ENCODE results near the gene DAPK1. TPM values are rescaled to one million over a fixed set of nuclear protein-coding genes. Genes with fewer than 3 reads are reported as not detected.

DAPK1 gene
- polyA plus RNA-seq, 2 of the 4 experiments (the other 2 are of a cell fraction) = 55.2 to 67.2 TPM

- TF ChIP-seq USF2 (IDR thresholded peaks at IDR 0.05) (no peak), HEYL (CRISPR knock-in tag; IDR thresholded peaks at IDR 0.05) (no peak)
These were observed 82.3 kb downstream of the DAPK1 start (continued) for GRCh38 chr9:87579781-87580541.

GRCh38 chr9:87580941-87581438, 83.3 kb downstream of the DAPK1 start:
- TF ChIP-seq JUN (IDR thresholded peaks at IDR 0.05) (no peak), BHLHE40 (IDR thresholded peaks at IDR 0.05; ENCODE audit: low read depth, low read length) (no peak), EHF (CRISPR knock-in tag; IDR thresholded peaks at IDR 0.05) (no peak), HEYL (CRISPR knock-in tag; IDR thresholded peaks at IDR 0.05) (no peak), HES2 (IDR thresholded peaks at IDR 0.05) (no peak)

GRCh38 chr9:87581513-87581912, 83.8 kb downstream of the DAPK1 start:
- 86% methylated on average over 3 of the region's 3 CpGs for WGBS (ENCODE audit: missing lambda C conversion rate)
- no peaks in the 10 kb centered on the region for H3K9me3 ChIP-seq
- ChIA-PET CTCF (interaction anchor here (0.6 to 0.7 kb wide), 2 partner anchors 16 to 83 kb away, joined by 3 read pairs; no protein-coding TSS in a partner anchor), POLR2A (no interaction called here)
- no peak overlapping the region for H3K4me2 ChIP-seq
- H3K4me3 ChIP-seq = no peak overlapping the region
- FAIRE-seq (no peak), ATAC-seq (no peak), DNase-seq (ENCODE audit: low read depth in 1 of 2, low spot score in 1 of 2) (no peak)
- no peak overlapping the region for H3K27ac ChIP-seq
- TF ChIP-seq NPAS2 (CRISPR knock-in tag; IDR thresholded peaks at IDR 0.05; ENCODE audit: borderline replicate concordance) = no peak
- no peak for TF ChIP-seq KDM1A (IDR thresholded peaks at IDR 0.05; ENCODE audit: low read depth)
- no peak for TF ChIP-seq E2F6 (IDR thresholded peaks at IDR 0.05; ENCODE audit: borderline replicate concordance, low read depth)
- TF ChIP-seq ZC3H11A (IDR thresholded peaks at IDR 0.05) = no peak
- TF ChIP-seq EP300 (IDR thresholded peaks at IDR 0.05) = no peak
- TF ChIP-seq RAD21 (conservative IDR thresholded peaks at IDR 0.05 in 1 of 2, IDR thresholded peaks at IDR 0.05 in 1 of 2) = no peak
- no peak for TF ChIP-seq JUNB (IDR thresholded peaks at IDR 0.05)
- no peak for TF ChIP-seq ZSCAN20 (CRISPR knock-in tag; IDR thresholded peaks at IDR 0.05)
- H3K4me1 ChIP-seq = peaks cover 38% of the 10 kb centered on the region

More at GRCh38 chr9:87580941-87581438, 83.3 kb downstream of the DAPK1 start:
- no peak overlapping the region for H3K27ac ChIP-seq
- FAIRE-seq (no peak), DNase-seq (ENCODE audit: low read depth in 1 of 2, low spot score in 1 of 2) (no peak), ATAC-seq (no peak)
- no peak overlapping the region for H3K4me3 ChIP-seq
- peaks cover 33% of the 10 kb centered on the region for H3K4me1 ChIP-seq
- no peak overlapping the region for H3K4me2 ChIP-seq
- POLR2A ChIA-PET = no interaction called here
- CTCF ChIA-PET = interaction anchor here (0.6 to 1.7 kb wide), 4 partner anchors 10 to 83 kb away, joined by 3 to 5 read pairs (median 3); no protein-coding TSS in a partner anchor
- H3K9me3 ChIP-seq = no peaks in the 10 kb centered on the region
- 96% methylated on average over 10 of the region's 10 CpGs for WGBS (ENCODE audit: missing lambda C conversion rate)

- Histone ChIP-seq H3K9me3 (no peaks in the 10 kb centered on the region), H3K4me2 (no peak overlapping the region), H3K4me1 (peaks cover 41% of the 10 kb centered on the region), H3K27ac (no peak overlapping the region), H3K4me3 (no peak overlapping the region)
- ATAC-seq (no peak), DNase-seq (ENCODE audit: low read depth in 1 of 2, low spot score in 1 of 2) (no peak), FAIRE-seq (no peak)
- CTCF ChIA-PET = interaction anchor here (0.6 kb wide), 1 partner anchor 15 kb away, joined by 3 read pairs; no protein-coding TSS in a partner anchor
- WGBS (ENCODE audit: missing lambda C conversion rate) = 92% methylated on average over 10 of the region's 10 CpGs
- POLR2A ChIA-PET = interaction anchor here (0.7 kb wide), 1 partner anchor 14 kb away, joined by 6 read pairs; no protein-coding TSS in a partner anchor
- TF ChIP-seq ZFP36 (IDR thresholded peaks at IDR 0.05; ENCODE audit: borderline replicate concordance, partially characterized antibody) = no peak
- no peak for TF ChIP-seq HEYL (CRISPR knock-in tag; IDR thresholded peaks at IDR 0.05)
- TF ChIP-seq JUN (IDR thresholded peaks at IDR 0.05) = no peak
- TF ChIP-seq CTCF (IDR thresholded peaks at IDR 0.05) = no peak
- TF ChIP-seq EHF (CRISPR knock-in tag; IDR thresholded peaks at IDR 0.05) = no peak
- no peak for TF ChIP-seq JUNB (IDR thresholded peaks at IDR 0.05)
- no peak for TF ChIP-seq FOSL2 (IDR thresholded peaks at IDR 0.05)
- no peak for TF ChIP-seq FOSL2 (CRISPR knock-in tag; IDR thresholded peaks at IDR 0.05)
- TF ChIP-seq ZNF302 (CRISPR knock-in tag; IDR thresholded peaks at IDR 0.05) = no peak
- no peak for TF ChIP-seq RARB (CRISPR knock-in tag; IDR thresholded peaks at IDR 0.05)
These were observed 84.4 kb downstream of the DAPK1 start for GRCh38 chr9:87581949-87582637.

All from A549 (cell line).